Astrocyte of the spinal cord (primary cell): ENCODE data around the gene CIAO2A.

ENCODE experiments used
- DNase-seq: peaks from one replicate; pipeline ENCODE4 v3.0.0; 2011; ENCODE audit warnings: low read depth, low spot score
- H3K4me3 ChIP-seq: 2 replicates; pipeline ENCODE4 v1.5.1; 2011; ENCODE audit warnings: low read depth, mild to moderate bottlenecking, low read length, moderate library complexity
- in situ Hi-C: cut with HindIII; loops from 2 replicates; pipeline ENCODE4 v1.10.0; 2017; ENCODE audit warnings: low sequenced_read_pairs
- TF ChIP-seq, protein P1 (sequence below): IDR thresholded peaks from 2 replicates; pipeline ENCODE4 v1.5.1; 2012; ENCODE audit warnings: low read depth, mild to moderate bottlenecking, low read length, inconsistent platforms

Gene CIAO2A, protein sequence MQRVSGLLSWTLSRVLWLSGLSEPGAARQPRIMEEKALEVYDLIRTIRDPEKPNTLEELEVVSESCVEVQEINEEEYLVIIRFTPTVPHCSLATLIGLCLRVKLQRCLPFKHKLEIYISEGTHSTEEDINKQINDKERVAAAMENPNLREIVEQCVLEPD

DNA sequence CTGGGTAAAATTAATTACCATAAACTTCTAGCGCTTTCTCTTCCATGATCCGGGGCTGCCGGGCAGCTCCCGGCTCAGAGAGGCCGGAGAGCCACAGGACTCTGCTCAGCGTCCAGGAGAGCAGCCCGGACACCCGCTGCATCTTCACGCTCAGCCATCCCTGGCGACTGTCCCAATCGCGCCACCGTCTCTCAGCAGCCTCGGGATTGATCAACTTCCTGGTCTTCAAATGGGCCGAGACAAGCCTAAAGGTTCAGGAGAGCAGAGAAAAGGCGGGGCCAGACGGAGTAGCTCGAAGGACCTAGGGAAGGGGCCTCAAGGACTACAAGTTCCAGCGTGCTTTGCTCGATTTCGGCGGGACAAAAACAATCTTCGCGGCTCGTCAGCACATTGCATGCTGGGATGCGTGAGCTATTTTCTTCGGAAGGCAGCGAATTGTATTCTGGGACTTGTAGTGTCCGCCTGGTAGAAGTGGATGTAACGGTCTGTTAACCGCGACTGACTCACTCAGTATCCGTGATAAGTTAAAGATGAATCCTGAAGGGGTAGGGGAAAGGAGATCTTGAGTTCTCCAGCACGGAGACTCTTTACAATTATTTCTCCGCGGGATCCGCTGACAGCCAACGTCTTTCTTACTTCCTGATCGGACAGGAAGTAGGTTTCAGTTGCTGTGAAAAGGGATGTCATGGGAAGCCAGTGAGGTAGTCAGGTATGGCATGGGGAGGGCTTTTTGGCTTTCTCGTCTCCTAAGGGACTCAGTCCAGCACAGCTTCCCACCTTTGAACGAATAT, at the start of gene CIAO2A:
Gene CIAO2A (minus strand): TSS at position 212 of the 791 bp plus-strand sequence. CDS start 70 bp downstream, at position 142.
- in situ Hi-C loops, result no loop called here
- peak within 1 kb of the TSS; percentile 69 for H3K4me3 ChIP-seq
- TF ChIP-seq, protein P1, sequence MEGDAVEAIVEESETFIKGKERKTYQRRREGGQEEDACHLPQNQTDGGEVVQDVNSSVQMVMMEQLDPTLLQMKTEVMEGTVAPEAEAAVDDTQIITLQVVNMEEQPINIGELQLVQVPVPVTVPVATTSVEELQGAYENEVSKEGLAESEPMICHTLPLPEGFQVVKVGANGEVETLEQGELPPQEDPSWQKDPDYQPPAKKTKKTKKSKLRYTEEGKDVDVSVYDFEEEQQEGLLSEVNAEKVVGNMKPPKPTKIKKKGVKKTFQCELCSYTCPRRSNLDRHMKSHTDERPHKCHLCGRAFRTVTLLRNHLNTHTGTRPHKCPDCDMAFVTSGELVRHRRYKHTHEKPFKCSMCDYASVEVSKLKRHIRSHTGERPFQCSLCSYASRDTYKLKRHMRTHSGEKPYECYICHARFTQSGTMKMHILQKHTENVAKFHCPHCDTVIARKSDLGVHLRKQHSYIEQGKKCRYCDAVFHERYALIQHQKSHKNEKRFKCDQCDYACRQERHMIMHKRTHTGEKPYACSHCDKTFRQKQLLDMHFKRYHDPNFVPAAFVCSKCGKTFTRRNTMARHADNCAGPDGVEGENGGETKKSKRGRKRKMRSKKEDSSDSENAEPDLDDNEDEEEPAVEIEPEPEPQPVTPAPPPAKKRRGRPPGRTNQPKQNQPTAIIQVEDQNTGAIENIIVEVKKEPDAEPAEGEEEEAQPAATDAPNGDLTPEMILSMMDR, result no peak
- peak; percentile 99 for DNase-seq

DNA sequence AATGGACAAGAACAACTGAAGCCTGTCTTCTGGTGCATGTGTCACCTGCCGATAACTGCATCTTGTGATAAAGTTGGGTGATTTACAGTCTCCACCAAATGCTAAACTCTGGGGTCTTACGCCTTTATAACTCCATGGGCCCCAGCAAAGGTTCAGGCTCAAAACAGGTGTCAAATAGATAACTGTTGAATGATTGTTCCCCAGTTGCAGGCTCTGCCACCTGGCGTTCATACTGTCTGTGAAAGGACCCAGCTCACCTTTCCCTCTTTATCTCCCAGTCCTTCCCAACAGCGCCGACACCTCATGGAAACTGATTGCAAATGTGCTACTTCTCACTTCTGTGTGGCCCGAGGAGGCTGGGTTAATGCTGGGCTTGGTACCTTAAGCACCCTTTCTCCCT, 49.6 kb upstream of the CIAO2A start:
- in situ Hi-C loops, result no loop called here
- H3K4me3 ChIP-seq, result no peak overlapping the region
- TF ChIP-seq, protein P1, result no peak
- no peak for DNase-seq

DNA sequence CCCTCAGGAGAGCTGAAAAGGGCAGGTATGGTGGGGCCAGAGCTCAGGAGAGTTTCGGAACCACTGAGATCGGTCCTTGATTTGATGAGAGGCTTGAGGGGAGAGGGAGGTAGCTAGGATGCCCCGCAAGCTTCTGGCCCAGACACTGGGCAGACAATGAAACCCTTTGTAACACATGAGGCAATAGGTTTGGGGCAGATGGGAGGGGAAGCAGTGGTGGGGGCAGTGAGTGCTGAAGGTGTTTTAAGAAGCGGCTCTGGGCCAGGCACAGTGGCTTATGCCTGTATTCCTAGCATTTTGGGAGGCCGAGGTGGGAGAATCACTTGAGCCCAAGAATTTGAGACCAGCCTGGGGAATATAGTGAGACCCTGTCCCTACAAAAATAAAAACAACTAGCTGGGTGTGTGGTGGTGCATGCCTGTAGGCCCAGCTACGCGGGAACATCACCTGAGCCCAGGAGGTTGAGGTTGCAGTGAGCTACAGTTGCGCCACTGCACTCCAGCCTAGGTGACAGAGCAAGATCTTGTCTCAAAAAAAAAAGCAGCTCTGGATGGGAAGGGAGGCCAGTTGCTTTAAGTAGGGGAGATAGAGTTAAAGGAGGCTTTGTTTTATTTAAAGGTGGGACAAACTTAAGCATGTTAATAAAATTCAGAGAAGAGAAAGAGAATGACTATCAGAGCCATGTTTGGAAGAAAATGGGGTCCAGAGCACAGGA, 48.3 kb upstream of the CIAO2A start:
- no peak overlapping the region for H3K4me3 ChIP-seq
- TF ChIP-seq, protein P1, result no peak
- DNase-seq, result no peak
- in situ Hi-C loops, result no loop called here

DNA sequence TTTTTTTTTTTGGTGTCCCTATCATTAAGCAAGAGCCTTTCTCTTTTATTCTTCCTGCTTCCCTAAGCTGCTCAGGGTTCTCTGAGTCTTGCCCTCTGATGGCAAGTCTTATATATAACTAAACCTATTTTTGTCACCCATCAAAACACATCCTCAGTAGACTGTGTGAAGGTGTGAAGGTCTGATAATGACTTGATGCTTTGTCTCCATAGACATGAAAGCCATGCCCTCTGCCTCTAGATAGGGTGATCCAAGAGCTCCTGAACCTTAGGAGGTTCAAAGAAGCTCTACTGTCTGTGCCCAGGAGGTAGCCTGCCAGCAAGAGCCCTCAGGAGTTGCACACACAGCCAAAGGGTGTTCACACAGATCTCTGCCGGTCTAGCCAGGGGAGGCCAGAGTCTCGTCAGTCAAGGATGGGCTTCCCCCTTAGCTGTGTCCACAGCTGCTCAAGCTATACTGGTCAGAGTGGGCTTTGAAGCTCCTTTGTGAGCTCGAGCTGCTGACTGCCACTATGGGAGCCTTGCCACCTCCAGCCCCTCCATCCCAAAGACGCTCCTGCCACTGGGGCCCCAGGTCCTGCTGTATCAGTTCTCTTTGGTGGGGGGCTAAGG, 44.8 kb upstream of the CIAO2A start:
- in situ Hi-C loops, result no loop called here
- H3K4me3 ChIP-seq, result no peak overlapping the region
- TF ChIP-seq, protein P1, result no peak
- no peak for DNase-seq

DNA sequence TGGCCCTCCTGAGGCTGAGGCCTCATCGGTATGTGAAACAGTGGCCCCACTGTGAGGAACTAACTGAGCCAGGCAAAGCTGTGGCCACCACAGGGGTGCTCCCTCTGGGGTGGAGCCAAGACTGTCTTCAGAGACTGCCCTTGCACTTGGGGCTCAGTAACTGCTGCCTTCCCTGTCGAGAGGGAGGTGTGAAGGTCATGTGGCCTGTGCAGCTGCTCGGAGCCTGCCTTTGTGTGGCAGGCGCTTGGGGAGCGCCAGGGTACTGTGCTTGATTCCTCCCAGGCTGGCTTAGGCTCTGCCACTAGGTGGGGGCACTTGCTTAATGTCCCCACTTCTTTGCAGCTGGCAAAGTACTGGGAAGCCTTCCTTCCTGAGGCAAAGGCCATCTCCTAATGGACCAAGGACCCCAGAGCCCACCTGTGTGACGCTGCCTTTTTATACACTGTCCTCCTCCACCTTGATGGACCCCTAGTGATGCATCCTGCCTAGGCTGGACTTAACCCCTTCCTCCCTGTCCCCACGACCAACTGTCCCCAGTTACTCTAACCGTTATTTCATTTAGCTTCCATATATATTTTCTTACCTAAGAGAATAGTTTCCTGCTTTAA, 43.7 kb upstream of the CIAO2A start:
- in situ Hi-C loops, result no loop called here
- H3K4me3 ChIP-seq, result no peak overlapping the region
- TF ChIP-seq, protein P1, result no peak
- no peak for DNase-seq

DNA sequence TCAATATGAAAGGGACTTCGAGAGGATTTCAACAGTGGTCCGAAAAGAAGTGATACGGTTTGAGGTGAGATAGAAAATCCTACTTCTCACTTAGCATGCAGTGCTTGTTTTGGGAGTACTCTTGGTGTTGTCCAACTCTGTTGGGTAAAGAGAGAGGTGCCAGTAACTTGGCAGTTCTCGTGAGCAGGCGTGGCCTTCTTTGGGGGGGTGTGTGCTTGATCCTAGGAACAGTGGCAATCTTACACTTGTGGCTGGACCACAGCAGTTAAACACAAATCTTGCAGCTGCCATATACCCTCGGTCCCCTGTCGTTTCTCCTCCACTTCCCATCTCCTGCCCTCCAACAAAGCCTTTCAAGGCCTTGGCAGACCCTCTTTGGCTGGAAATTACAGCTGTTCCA, 42.7 kb upstream of the CIAO2A start:
- in situ Hi-C loops, result no loop called here
- no peak for DNase-seq

More for the DNA sequence above, 42.7 kb upstream of the CIAO2A start:
- TF ChIP-seq, protein P1, result no peak
- no peak overlapping the region for H3K4me3 ChIP-seq
